Amygdala (tissue), 56 donors: ENCODE results near the gene ILRUN.
"Not testable (repeated sequence)": the region's sequence is repeated elsewhere in the genome, so short reads cannot be mapped to it uniquely, and the experiment has no call there.

ENCODE experiments used
- DNase-seq, 56 donors: peaks; one replicate each; lab custom pipeline; 2025; lab: John Stamatoyannopoulos, UW

The ILRUN gene

DNA sequence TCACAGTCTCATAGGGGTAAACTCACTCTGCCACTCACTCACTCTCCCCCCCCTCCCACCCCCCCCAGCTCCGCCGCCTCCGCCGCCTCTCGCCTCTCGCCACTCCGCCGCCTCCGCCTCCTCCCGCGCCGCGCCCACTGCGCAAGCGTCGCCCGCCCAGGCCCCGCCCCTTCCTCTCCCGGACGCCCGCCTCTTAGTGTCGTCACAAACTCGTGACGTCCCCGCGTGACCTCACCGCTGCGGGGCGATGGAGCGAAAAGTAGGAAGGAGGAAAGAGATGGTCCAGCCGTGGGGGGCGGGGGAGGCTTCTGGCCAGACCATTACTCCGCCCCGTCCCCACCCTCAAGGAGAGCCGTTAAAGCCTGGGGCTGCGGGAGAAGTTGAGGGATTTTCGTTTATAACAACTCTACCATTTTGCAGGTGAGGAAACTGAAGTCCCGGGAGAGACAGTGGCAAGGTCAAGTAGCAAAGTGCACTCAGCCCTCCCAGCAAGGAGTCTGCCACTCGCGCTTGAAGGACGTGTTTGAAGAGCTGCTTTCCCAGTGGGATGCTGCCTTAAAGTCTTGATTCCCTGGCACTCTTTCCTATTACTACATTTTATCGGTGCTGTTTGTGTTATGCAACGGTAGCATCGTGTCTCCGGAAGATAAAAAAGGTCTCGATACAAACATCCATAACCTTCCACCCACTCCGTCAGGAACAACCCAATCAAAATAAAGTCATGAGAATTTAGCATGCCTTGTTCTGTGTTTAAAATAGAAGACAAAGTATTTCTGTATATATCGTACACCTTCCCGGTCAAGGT lies at the start of gene ILRUN:
TSS of gene ILRUN (minus strand) at position 29 of the 805 bp plus-strand sequence. CDS start 164 bp downstream, outside the sequence.
- peak; percentile 40 to 97 (median 93) for DNase-seq

- DNase-seq: no peak
These were observed 48.9 kb upstream of the ILRUN start for GRCh38 chr6:34745277-34746103.

DNA sequence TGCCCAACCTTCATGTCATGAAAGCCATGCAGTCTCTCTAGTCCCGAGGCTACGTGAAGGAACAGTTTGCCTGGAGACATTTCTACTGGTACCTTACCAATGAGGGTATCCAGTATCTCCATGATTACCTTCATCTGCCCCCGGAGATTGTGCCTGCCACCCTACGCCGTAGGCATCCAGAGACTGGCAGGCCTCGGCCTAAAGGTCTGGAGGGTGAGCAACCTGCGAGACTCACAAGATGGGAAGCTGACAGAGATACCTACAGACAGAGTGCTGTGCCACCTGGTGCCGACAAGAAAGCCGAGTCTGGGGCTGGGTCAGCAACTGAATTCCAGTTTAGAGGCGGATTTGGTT lies 47.7 kb upstream of the ILRUN start:
- not testable (repeated sequence) for DNase-seq

DNA sequence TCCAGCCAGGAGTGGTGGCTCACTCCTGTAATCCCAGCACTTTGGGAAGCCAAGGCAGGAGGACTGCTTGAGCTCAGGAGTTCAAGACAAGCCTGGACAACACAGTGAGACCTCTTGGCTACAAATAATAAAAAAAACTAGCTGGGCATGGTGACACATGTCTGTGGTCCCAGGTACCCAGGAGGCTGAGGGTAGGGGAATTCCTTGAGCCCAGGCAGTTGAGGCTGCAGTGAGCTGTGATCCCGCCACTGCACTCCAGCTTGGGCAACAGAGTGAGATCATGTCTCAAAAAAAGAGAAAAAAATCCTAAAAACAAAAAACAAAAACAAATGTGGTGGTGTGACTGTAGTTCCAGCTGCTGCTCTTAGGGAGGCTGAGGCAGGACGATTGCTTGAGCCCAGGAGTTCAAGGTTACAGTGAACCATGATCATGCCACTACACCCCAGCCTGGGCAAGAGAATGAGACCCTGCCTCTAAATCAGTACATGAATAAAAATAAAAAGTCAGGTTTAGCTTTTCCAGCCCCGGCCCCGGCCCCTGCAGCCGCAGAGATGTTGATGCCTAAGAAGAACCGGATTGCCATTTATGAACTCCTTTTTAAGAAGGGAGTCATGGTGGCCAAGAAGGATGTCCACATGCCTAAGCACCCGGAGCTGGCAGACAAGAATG lies 47.2 kb upstream of the ILRUN start:
- DNase-seq: no peak

- DNase-seq: no peak
These were observed 45.5 kb upstream of the ILRUN start for GRCh38 chr6:34742094-34742493.

DNA sequence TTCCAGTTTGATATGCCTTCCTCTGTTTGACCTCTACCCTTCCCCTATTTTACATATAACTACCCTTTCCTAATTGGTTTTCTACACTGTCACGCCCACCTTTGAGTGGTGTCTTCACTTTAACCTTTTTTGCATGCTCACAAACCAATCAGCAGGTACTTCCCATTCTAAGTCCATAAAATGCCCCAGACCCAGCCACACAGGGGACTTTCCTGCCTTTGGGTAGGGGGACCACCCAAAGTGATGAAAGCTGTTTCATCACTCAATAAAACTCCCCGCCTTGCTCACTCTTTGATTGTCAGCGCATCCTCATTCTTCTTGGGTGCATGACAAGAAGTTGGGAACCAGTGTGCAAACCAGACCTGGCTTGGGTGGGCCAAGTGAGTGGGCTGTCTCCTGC lies 40.3 kb upstream of the ILRUN start:
- no peak for DNase-seq

DNA sequence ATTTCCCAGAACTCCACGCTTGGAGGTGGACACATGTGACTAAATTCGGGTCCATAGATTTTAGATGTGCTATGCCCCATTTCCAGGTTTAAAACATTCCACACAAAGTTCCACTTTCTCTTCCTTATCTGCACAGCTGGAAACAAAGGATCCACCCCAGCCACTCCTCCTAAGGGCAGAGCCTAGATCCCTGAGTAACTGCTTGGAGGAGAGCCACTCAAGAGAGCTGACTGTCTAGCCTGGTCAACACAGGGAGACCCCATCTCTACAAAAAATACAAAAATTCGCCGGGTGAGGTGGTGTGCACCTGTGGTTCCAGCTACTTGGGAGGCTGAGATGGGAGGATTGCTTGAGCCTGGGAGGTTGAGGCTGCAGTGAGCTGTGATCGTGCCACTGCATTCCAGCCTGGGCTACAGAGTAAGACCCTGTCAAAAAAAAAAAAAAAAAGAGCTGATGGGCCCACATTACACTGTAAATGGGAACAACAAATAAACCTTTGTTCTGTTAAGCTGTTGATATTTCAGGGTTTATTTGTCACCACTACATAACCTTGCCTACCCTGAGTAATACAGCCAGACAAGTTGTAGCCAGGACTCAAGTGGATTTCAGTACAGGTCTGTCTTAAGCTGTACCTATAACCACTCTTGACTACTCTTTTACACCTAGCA lies 35.0 kb upstream of the ILRUN start:
- DNase-seq: no peak

DNA sequence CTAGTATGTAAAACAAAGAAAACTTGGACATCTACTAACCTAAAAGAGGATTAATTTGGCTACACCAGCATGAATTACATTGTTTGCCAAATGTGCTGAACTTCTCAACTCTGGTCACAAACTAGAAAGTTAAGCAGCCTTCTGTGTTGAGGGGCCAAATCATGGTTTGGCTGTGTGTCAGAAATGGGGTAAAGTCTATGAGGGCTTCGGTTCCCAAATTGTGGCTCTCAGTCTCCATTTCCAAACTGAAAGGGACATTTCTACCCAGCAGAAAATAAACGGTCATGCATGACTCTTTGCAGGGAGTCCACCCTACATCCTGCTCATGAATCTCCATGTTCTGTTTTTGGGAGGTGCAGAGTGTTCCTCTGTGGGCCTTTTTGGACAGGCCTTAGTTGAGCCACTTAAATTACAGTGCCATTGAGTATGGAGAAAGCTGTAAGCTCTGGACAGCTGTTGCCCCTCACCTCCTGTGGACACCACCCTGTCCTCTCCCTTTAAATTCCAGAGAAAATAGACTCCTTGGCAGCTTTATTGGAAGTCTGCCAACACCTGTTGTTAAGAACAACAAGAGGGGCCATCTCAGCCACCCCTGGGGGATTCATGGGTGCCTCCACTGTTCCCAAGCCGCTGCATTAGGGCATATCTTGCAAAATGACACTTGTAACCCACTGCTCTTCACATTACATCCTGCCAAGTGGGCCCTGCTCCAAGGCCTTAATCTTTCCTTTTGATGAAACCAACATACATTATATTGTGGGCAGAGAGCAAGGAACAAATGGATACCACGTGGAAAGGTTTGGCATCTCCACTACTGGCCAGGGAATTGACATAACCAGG lies 33.3 kb upstream of the ILRUN start:
- DNase-seq: no peak

GRCh38 chr6:34726055-34726454 lies 29.5 kb upstream of the ILRUN start:
- no peak for DNase-seq

- DNase-seq: no peak
These were observed 26.6 kb upstream of the ILRUN start for GRCh38 chr6:34723203-34723602.

- no peak for DNase-seq
These were observed 25.9 kb upstream of the ILRUN start for GRCh38 chr6:34722451-34722850.

- DNase-seq: not testable (repeated sequence)
These were observed 23.6 kb upstream of the ILRUN start for GRCh38 chr6:34720160-34720559.

DNA sequence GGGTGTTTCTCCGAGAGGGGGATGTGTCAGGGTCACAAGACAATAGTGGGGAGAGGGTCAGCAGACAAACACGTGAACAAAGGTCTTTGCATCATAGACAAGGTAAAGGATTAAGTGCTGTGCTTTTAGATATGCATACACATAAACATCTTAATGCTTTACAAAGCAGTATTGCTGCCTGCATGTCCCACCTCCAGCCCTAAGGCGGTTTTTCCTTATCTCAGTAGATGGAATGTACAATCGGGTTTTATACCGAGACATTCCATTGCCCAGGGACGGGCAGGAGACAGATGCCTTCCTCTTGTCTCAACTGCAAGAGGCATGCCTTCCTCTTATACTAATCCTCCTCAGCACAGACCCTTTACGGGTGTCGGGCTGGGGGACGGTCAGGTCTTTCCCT lies 23.1 kb upstream of the ILRUN start:
- not testable (repeated sequence) for DNase-seq

GRCh38 chr6:34718976-34719375 lies 22.4 kb upstream of the ILRUN start:
- DNase-seq: no peak

DNA sequence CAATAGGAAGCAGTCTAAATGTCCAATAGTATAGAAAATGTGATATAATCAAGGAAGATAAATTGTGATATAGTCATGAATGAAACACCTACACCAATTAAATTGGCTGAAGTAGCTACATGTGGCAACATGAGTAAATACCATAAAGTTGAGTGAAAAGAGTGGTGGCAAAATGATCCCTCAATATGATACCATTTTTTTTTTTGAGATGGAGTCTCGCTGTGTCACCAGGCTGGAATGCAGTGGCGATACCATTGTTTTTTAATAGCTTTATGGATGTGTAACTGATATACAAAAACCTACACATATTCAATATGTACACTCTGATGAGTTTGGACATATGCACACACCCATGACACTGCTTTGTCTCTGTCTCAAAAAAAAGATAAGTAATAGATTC lies 20.9 kb upstream of the ILRUN start:
- DNase-seq: no peak

- peak in 2 of 56 donors; percentile 1 to 2 for DNase-seq
These were observed 18.1 kb upstream of the ILRUN start for GRCh38 chr6:34714663-34715062.

DNA sequence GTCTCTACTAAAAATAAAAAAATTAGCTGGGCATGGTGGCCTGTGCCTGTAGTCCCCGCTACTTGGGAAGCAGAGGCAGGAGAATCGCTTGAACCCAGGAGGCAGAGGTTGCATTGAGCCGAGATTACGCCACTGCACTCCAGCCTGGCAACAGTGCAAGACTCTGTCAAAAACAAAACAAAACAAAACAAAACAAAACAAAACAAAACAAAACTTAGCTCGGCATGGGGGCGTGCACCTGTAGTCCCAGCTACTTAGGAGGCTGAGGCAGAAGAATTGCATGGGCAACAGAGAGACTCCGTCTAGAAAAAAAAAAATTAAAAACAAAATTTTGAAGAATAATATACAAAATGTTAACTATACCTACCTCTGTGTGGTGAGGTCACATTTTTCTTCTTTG lies 16.3 kb upstream of the ILRUN start:
- DNase-seq: not testable (repeated sequence)

DNA sequence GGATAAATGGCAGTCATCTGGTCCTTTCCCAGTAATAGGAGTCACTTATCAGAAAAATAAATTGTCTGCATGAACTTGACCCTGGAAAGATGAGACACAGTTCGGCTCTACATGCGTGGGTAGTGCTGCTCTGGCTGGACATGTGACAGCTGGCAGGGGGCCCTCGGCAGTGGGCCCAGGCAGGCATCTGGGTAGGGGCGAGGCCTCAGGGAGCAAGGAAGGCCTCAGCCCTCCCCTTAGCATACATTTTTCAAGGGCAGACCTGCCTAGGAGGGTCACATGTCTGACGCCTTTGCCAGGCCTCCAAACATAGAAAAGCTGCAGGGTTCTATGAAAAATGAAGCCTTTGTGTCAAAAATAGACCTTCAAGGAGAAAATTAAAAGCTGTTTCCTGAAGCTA lies 12.8 kb upstream of the ILRUN start:
- peak in 41 of 56 donors; percentile 1 to 79 (median 30) for DNase-seq

- DNase-seq: no peak
These were observed 8.7 kb upstream of the ILRUN start for GRCh38 chr6:34705241-34705640.

DNA sequence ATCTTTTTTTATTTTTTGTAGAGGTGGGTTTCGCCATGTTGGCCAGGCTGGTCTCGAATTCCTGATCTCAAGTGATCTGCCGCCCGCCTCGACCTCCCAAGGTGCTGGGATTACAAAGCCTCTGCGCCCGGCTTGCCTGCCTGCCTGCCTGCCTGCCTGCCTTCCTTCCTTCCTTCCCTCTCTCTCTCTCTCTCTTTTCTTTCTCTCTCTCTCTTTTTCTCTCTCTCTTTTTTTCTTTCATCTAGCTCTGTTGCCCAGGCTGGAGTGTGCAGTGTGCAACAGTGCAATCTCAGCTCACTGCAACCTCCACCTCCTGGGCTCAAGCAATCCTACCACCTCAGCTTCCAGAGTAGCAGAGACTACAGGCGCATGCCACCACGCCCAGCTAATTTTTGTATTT lies 4.6 kb upstream of the ILRUN start:
- DNase-seq: no peak
